ENCODE data around the gene STMP1. TPM values are rescaled to one million over a fixed set of nuclear protein-coding genes. Genes with fewer than 3 reads are reported as not detected.
"Not testable (repeated sequence)": the region's sequence is repeated elsewhere in the genome, so short reads cannot be mapped to it uniquely, and the experiment has no call there.

The STMP1 gene
- total RNA-seq, 1 donor from 2014 or later: 36.2 TPM

GRCh38 chr7:135685306-135686084 is 23.2 kb downstream of the STMP1 start:
- DNase-seq (ENCODE audit: low spot score) (no peak), ATAC-seq (no peak)
- intact Hi-C loops (cut with DNase I): no loop called here

GRCh38 chr7:135687466-135687865 is 25.2 kb downstream of the STMP1 start:
- DNase-seq (ENCODE audit: low spot score) (no peak), ATAC-seq (no peak)
- intact Hi-C loops (cut with DNase I): no loop called here

- ATAC-seq (no peak), DNase-seq (ENCODE audit: low spot score) (no peak)
- intact Hi-C loops (cut with DNase I): no loop called here
Measured at GRCh38 chr7:135690566-135690965, 28.3 kb downstream of the STMP1 start.

GRCh38 chr7:135692055-135692454 is 29.7 kb downstream of the STMP1 start:
- ATAC-seq: no peak
- intact Hi-C loops (cut with DNase I): no loop called here

GRCh38 chr7:135692606-135693005 is 30.3 kb downstream of the STMP1 start:
- ATAC-seq; DNase-seq (ENCODE audit: low spot score); intact Hi-C loops (cut with DNase I): not testable (repeated sequence)

More at GRCh38 chr7:135692055-135692454, 29.7 kb downstream of the STMP1 start:
- no peak for DNase-seq (ENCODE audit: low spot score)

- DNase-seq (ENCODE audit: low spot score) (no peak), ATAC-seq (no peak)
- intact Hi-C loops (cut with DNase I): no loop called here
Measured at GRCh38 chr7:135693558-135693957, 31.2 kb downstream of the STMP1 start.

GRCh38 chr7:135697276-135698049 is 35.1 kb downstream of the STMP1 start:
- intact Hi-C loops (cut with DNase I): no loop called here
- no peak for ATAC-seq

GRCh38 chr7:135704074-135704473 is 41.8 kb downstream of the STMP1 start:
- ATAC-seq (peak; percentile 23), DNase-seq (ENCODE audit: low spot score) (no peak)
- intact Hi-C loops (cut with DNase I): no loop called here

More at GRCh38 chr7:135697276-135698049, 35.1 kb downstream of the STMP1 start:
- no peak for DNase-seq (ENCODE audit: low spot score)

- intact Hi-C loops (cut with DNase I): no loop called here
- ATAC-seq (no peak), DNase-seq (ENCODE audit: low spot score) (no peak)
Measured at GRCh38 chr7:135704698-135705097, 42.4 kb downstream of the STMP1 start.

GRCh38 chr7:135706038-135706742 is 43.9 kb downstream of the STMP1 start:
- no peak for DNase-seq (ENCODE audit: low spot score)
- intact Hi-C loops (cut with DNase I): no loop called here
- ATAC-seq: no peak

GRCh38 chr7:135706858-135707569 is 44.7 kb downstream of the STMP1 start:
- ATAC-seq (no peak), DNase-seq (ENCODE audit: low spot score) (no peak)
- intact Hi-C loops (cut with DNase I): no loop called here

- intact Hi-C loops (cut with DNase I): no loop called here
- no peak for ATAC-seq
Measured at GRCh38 chr7:135707570-135707966, 45.3 kb downstream of the STMP1 start.

GRCh38 chr7:135708041-135708440 is 45.7 kb downstream of the STMP1 start:
- no peak for DNase-seq (ENCODE audit: low spot score)
- intact Hi-C loops (cut with DNase I): no loop called here
- ATAC-seq: no peak

More at GRCh38 chr7:135707570-135707966, 45.3 kb downstream of the STMP1 start:
- DNase-seq (ENCODE audit: low spot score): no peak

GRCh38 chr7:135709508-135709907 is 47.2 kb downstream of the STMP1 start:
- no peak for DNase-seq (ENCODE audit: low spot score)
- intact Hi-C loops (cut with DNase I): no loop called here
- no peak for ATAC-seq

- DNase-seq (ENCODE audit: low spot score) (no peak), ATAC-seq (peak; percentile 41)
- intact Hi-C loops (cut with DNase I): no loop called here
Measured at GRCh38 chr7:135710417-135711138, 48.3 kb downstream of the STMP1 start.

GRCh38 chr7:135711139-135711469 is 48.8 kb downstream of the STMP1 start:
- DNase-seq (ENCODE audit: low spot score): no peak
- intact Hi-C loops (cut with DNase I): no loop called here
- no peak for ATAC-seq

GRCh38 chr7:135712182-135712782 is 50.0 kb downstream of the STMP1 start:
- ATAC-seq (no peak), DNase-seq (ENCODE audit: low spot score) (no peak)
- intact Hi-C loops (cut with DNase I): no loop called here

- DNase-seq (ENCODE audit: low spot score): no peak
- ATAC-seq: no peak
- intact Hi-C loops (cut with DNase I): no loop called here
Measured at GRCh38 chr7:135712796-135713195, 50.5 kb downstream of the STMP1 start.

All from sciatic nerve (tissue), 2 donors.